ENCODE data around the gene SYP. TPM values are rescaled to one million over a fixed set of nuclear protein-coding genes. Genes with fewer than 3 reads are reported as not detected.

SYP gene
- total and polyA plus RNA-seq, 9 of the 15 experiments (the other 6 are each of a cell fraction or from before 2014, with no cell fraction given) = 0.48 to 5.1 (median 2.6) TPM

DNA sequence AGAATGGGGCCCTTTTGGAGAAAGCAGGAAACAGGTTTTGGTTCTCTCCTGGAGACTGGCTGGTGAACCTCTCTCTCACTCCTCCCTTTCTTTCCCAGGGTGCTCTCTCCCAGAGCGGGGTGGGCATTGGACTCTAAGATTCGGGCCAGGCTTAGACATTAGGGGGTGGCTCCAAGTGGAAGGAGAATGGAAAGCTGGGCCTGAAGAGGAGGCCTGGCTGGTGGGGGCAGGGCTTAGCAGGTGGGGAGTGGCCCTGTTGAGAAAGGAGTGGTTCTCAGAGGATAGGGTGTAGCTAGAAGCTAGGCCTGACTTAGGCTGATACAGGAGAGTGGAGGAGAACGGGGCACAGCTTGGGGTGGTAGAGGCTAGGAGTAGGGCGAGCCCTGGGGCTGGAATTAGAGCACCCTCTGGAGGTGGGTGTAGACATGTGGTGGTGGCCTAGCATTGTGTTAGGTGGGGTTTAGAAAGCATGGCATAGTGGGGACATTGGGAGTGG lies 22.6 kb downstream of the SYP start:
- Histone ChIP-seq H3K4me1 (replicated peaks in 1 of 2; ENCODE audit: control insufficient read depth in 2 of 2, insufficient read depth in 2 of 2, low read length in 2 of 2) (peaks cover 33 to 51% of the 10 kb centered on the region in 2 experiments), H3K27me3 (ENCODE audit: control insufficient read depth in 2 of 2, insufficient read depth in 2 of 2, low read length in 2 of 2) (no peaks in the 10 kb centered on the region), H3K79me2 (ENCODE audit: control insufficient read depth, insufficient read depth, low read length) (peaks cover 23% of the 10 kb centered on the region), H3K4me3 (no peak overlapping the region), H4K20me1 (replicated peaks; ENCODE audit: control insufficient read depth, insufficient read depth, low read length) (no peaks in the 10 kb centered on the region; the same call in 1 of the 2 replicates), H3K9me1 (ENCODE audit: control insufficient read depth, insufficient read depth, low read length) (peaks cover 3% of the 10 kb centered on the region), H2AFZ (ENCODE audit: low read depth, low read length) (no peak overlapping the region), H3K9ac (ENCODE audit: insufficient read depth in 1 of 2, low read depth in 2 of 2, low read length in 2 of 2) (peak overlapping the region in 1 of 2 experiments; percentile 74; a peak in 2 of 4 replicates), H3K36me3 (ENCODE audit: control insufficient read depth, insufficient read depth, low read length) (peaks cover 82% of the 10 kb centered on the region; the same call in 2 of the 3 replicates), H3K27ac (ENCODE audit: extremely low read depth, low read depth, low read length) (no peak overlapping the region; the same call in 2 of the 3 replicates), H3K9me3 (replicated peaks; ENCODE audit: control insufficient read depth, insufficient read depth, low read depth, low read length) (no peaks in the 10 kb centered on the region), H3K4me2 (ENCODE audit: insufficient read depth, low read length) (no peak overlapping the region)
- intact Hi-C loops (cut with micrococcal nuclease) (loop anchor here (5.0 to 10.0 kb wide), 3 partner anchors 135 to 373 kb away; partner anchors contain the start of genes HDAC6, OTUD5 and TFE3), in situ Hi-C loops (cut with MboI) (no loop called here)
- CTCF ChIA-PET (ENCODE audit: low intra/inter-chr PET ratio) = interaction anchor here (0.9 kb wide), 1 partner anchor 54 kb away, joined by 4 read pairs; the partner anchor contains the start of gene GPKOW
- FAIRE-seq (peak; percentile 84), DNase-seq (ENCODE audit: extremely low read depth in 1 of 4, low spot score in 3 of 4) (peak in 2 of 4 experiments; percentile 44 to 69), ATAC-seq (peak; percentile 67)
- BruUV-seq (replicated peaks) = no TSS peak
- whole genome bisulfite sequencing (ENCODE audit: insufficient coverage, low coverage, missing lambda C conversion rate) = 55% methylated on average over 3 of the region's 4 CpGs
- POLR2A ChIA-PET = interaction anchor here (0.6 to 1.4 kb wide), 5 partner anchors 9 to 695 kb away, joined by 3 read pairs; no protein-coding TSS in a partner anchor
- TF ChIP-seq ILK (tag; IDR thresholded peaks at IDR 0.05; ENCODE audit: borderline replicate concordance, low read depth) (no peak), EZH2 (IDR thresholded peaks at IDR 0.05; ENCODE audit: borderline replicate concordance, low read depth, low read length) (no peak), MYNN (IDR thresholded peaks at IDR 0.05) (0 out of 2 replicates have a peak, but pooled peaks have one; percentile 15), MYNN (CRISPR knock-in tag; IDR thresholded peaks at IDR 0.05) (no peak), ZNF717 (CRISPR knock-in tag; IDR thresholded peaks at IDR 0.05) (no peak), NRF1 (conservative IDR thresholded peaks at IDR 0.05 in 1 of 2, IDR thresholded peaks at IDR 0.05 in 1 of 2) (no peak), ZBTB8A (IDR thresholded peaks at IDR 0.05; ENCODE audit: partially characterized antibody) (no peak), SNIP1 (IDR thresholded peaks at IDR 0.05; ENCODE audit: low read depth) (no peak), SUPT5H (IDR thresholded peaks at IDR 0.05) (peak; percentile 34; the same call in 1 of the 2 replicates), SMC3 (conservative IDR thresholded peaks at IDR 0.05; ENCODE audit: insufficient read depth, low read depth, low read length) (peak; percentile 49; the same call in 1 of the 2 replicates), STAT5A (IDR thresholded peaks at IDR 0.05; ENCODE audit: borderline replicate concordance, low read length) (no peak), CAMTA2 (CRISPR knock-in tag; conservative IDR thresholded peaks at IDR 0.05) (no peak), TAF9B (IDR thresholded peaks at IDR 0.05; ENCODE audit: partially characterized antibody) (no peak)
- TF ChIP-seq, protein P1, sequence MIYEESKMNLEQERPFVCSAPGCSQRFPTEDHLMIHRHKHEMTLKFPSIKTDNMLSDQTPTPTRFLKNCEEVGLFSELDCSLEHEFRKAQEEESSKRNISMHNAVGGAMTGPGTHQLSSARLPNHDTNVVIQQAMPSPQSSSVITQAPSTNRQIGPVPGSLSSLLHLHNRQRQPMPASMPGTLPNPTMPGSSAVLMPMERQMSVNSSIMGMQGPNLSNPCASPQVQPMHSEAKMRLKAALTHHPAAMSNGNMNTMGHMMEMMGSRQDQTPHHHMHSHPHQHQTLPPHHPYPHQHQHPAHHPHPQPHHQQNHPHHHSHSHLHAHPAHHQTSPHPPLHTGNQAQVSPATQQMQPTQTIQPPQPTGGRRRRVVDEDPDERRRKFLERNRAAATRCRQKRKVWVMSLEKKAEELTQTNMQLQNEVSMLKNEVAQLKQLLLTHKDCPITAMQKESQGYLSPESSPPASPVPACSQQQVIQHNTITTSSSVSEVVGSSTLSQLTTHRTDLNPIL (CRISPR knock-in tag; IDR thresholded peaks at IDR 0.05) = no peak
- TF ChIP-seq, protein P2, sequence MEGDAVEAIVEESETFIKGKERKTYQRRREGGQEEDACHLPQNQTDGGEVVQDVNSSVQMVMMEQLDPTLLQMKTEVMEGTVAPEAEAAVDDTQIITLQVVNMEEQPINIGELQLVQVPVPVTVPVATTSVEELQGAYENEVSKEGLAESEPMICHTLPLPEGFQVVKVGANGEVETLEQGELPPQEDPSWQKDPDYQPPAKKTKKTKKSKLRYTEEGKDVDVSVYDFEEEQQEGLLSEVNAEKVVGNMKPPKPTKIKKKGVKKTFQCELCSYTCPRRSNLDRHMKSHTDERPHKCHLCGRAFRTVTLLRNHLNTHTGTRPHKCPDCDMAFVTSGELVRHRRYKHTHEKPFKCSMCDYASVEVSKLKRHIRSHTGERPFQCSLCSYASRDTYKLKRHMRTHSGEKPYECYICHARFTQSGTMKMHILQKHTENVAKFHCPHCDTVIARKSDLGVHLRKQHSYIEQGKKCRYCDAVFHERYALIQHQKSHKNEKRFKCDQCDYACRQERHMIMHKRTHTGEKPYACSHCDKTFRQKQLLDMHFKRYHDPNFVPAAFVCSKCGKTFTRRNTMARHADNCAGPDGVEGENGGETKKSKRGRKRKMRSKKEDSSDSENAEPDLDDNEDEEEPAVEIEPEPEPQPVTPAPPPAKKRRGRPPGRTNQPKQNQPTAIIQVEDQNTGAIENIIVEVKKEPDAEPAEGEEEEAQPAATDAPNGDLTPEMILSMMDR (IDR thresholded peaks at IDR 0.05 in 2 of 3, conservative IDR thresholded peaks at IDR 0.05 in 1 of 3; ENCODE audit: insufficient read depth in 2 of 3, low read depth in 1 of 3, low read length in 3 of 3) = peak; percentile 55 to 59 (median 57)
- TF ChIP-seq, protein P3, sequence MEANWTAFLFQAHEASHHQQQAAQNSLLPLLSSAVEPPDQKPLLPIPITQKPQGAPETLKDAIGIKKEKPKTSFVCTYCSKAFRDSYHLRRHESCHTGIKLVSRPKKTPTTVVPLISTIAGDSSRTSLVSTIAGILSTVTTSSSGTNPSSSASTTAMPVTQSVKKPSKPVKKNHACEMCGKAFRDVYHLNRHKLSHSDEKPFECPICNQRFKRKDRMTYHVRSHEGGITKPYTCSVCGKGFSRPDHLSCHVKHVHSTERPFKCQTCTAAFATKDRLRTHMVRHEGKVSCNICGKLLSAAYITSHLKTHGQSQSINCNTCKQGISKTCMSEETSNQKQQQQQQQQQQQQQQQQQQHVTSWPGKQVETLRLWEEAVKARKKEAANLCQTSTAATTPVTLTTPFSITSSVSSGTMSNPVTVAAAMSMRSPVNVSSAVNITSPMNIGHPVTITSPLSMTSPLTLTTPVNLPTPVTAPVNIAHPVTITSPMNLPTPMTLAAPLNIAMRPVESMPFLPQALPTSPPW (CRISPR knock-in tag; IDR thresholded peaks at IDR 0.05) = no peak
